Measurements from ENCODE around the gene ITIH4. TPM values are rescaled to one million over a fixed set of nuclear protein-coding genes. Genes with fewer than 3 reads are reported as not detected.

The ITIH4 gene
- total RNA-seq (2021; ENCODE audit: unreplicated experiment) (1.5 TPM), Bru-seq, nascent RNA (percentile 19 among the genes with signal in this experiment), BruChase-seq, experiment 1, labeled RNA remaining after a 2-hour chase (percentile 22 among the genes with signal in this experiment), BruChase-seq, experiment 2, labeled RNA remaining after a 6-hour chase (not detected)
- polyA plus RNA-seq (2012; ENCODE audit: insufficient read length), result 0.56 TPM
- long read RNA-seq, result 0 reads

- POLR2A ChIA-PET, result no interaction called here
- no TSS peak for BruUV-seq (replicated peaks)
- in situ Hi-C loops (cut with HindIII; ENCODE audit: low pct_unique_long_range_greater_than_20kb, low sequenced_read_pairs), result no loop called here
Observed at GRCh38 chr3:52830535-52831258, at the start of gene ITIH4. Gene ITIH4, minus strand, starts transcription at chr3:52830672. Its CDS starts 30 bp downstream, at chr3:52830642.

GRCh38 chr3:52880047-52880446 lies 49.6 kb upstream of the ITIH4 start:
- TF ChIP-seq REST (IDR thresholded peaks at IDR 0.05; ENCODE audit: insufficient read depth in 1 of 2, low read depth in 2 of 2, low read length in 1 of 2) (no peak), TCF7L2 (IDR thresholded peaks at IDR 0.05; ENCODE audit: low read depth, low read length) (no peak), POLR2AphosphoS5 (IDR thresholded peaks at IDR 0.05; ENCODE audit: low read depth, low read length) (no peak), SIN3A (IDR thresholded peaks at IDR 0.05; ENCODE audit: borderline replicate concordance, insufficient read depth, low read depth, low read length) (no peak)
- TF ChIP-seq, protein P1, sequence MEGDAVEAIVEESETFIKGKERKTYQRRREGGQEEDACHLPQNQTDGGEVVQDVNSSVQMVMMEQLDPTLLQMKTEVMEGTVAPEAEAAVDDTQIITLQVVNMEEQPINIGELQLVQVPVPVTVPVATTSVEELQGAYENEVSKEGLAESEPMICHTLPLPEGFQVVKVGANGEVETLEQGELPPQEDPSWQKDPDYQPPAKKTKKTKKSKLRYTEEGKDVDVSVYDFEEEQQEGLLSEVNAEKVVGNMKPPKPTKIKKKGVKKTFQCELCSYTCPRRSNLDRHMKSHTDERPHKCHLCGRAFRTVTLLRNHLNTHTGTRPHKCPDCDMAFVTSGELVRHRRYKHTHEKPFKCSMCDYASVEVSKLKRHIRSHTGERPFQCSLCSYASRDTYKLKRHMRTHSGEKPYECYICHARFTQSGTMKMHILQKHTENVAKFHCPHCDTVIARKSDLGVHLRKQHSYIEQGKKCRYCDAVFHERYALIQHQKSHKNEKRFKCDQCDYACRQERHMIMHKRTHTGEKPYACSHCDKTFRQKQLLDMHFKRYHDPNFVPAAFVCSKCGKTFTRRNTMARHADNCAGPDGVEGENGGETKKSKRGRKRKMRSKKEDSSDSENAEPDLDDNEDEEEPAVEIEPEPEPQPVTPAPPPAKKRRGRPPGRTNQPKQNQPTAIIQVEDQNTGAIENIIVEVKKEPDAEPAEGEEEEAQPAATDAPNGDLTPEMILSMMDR (IDR thresholded peaks at IDR 0.05), result no peak
- in situ Hi-C loops (cut with HindIII; ENCODE audit: low pct_unique_long_range_greater_than_20kb, low sequenced_read_pairs) (no loop called here), intact Hi-C loops (cut with micrococcal nuclease; ENCODE audit: unreplicated experiment) (no loop called here)
- DNase-seq (ENCODE audit: low read depth, low spot score), result no peak
- Histone ChIP-seq H3K4me1 (ENCODE audit: control insufficient read depth, insufficient read depth, low read length) (no peaks in the 10 kb centered on the region), H3K27me3 (ENCODE audit: control insufficient read depth, insufficient read depth, low read length) (no peaks in the 10 kb centered on the region), H3K36me3 (ENCODE audit: control insufficient read depth, insufficient read depth, low read length) (no peaks in the 10 kb centered on the region), H3K27ac (ENCODE audit: low read length) (no peak overlapping the region), H3K9me3 (ENCODE audit: control insufficient read depth, insufficient read depth, low read depth, low read length) (no peaks in the 10 kb centered on the region), H3K4me3 (ENCODE audit: low read depth in 2 of 2, low read length in 2 of 2) (no peak overlapping the region)
- no TSS peak for BruUV-seq (replicated peaks)
- ChIA-PET CTCF (no interaction called here), POLR2A (no interaction called here)
- no peak for ATAC-seq

More at GRCh38 chr3:52830535-52831258, at the start of gene ITIH4:
- intact Hi-C loops (cut with micrococcal nuclease; ENCODE audit: unreplicated experiment), result no loop called here
- TF ChIP-seq SIN3A (IDR thresholded peaks at IDR 0.05; ENCODE audit: borderline replicate concordance, insufficient read depth, low read depth, low read length), result no peak
- no peak for TF ChIP-seq POLR2AphosphoS5 (IDR thresholded peaks at IDR 0.05; ENCODE audit: low read depth, low read length)
- no peak for TF ChIP-seq REST (IDR thresholded peaks at IDR 0.05; ENCODE audit: insufficient read depth in 1 of 2, low read depth in 2 of 2, low read length in 1 of 2)
- TF ChIP-seq, protein P1 (IDR thresholded peaks at IDR 0.05), result no peak
- TF ChIP-seq TCF7L2 (IDR thresholded peaks at IDR 0.05; ENCODE audit: low read depth, low read length), result no peak
- CTCF ChIA-PET, result no interaction called here
- no peak within 1 kb of the TSS for H3K27ac ChIP-seq (ENCODE audit: low read length)
- no peaks in the 10 kb centered on the region for H3K36me3 ChIP-seq (ENCODE audit: control insufficient read depth, insufficient read depth, low read length)
- no peak for ATAC-seq
- no peaks in the 10 kb centered on the region for H3K27me3 ChIP-seq (ENCODE audit: control insufficient read depth, insufficient read depth, low read length)
- no peak for DNase-seq (ENCODE audit: low read depth, low spot score)
- H3K9me3 ChIP-seq (ENCODE audit: control insufficient read depth, insufficient read depth, low read depth, low read length), result no peaks in the 10 kb centered on the region
- no peak within 1 kb of the TSS for H3K4me3 ChIP-seq (ENCODE audit: low read depth in 2 of 2, low read length in 2 of 2)
- peaks cover 6% of the 10 kb centered on the region for H3K4me1 ChIP-seq (ENCODE audit: control insufficient read depth, insufficient read depth, low read length)
